HEK293 (cell line): ENCODE measurements around the gene LRP2BP.

ENCODE experiments used
- CTCF ChIA-PET: fragments of 350-600 bp; formaldehyde crosslinking; extraction: SDS; loops from one replicate; lab custom pipeline; 2021; ENCODE audit warnings: antibody characterized with exemption; lab: Yijun Ruan, JAX
- POLR2A ChIA-PET: fragments of 300-600 bp; formaldehyde crosslinking; extraction: SDS; loops from one replicate; lab custom pipeline; 2020; ENCODE audit warnings: antibody characterized with exemption, inconsistent platforms; lab: Yijun Ruan, JAX
- H3K27ac ChIP-seq: fragments of 200-500 bp; sonication (Bioruptor generic); 2 replicates; pipeline ENCODE4 v1.5.1; 2014; ENCODE audit warnings: low read depth, low read length, control low read depth, inconsistent platforms; ENCODE audit errors: extremely low read depth
- H3K36me3 ChIP-seq, 2 experiments: fragments of 200-500 bp in 1 of 2; sonication (Bioruptor generic) in 1 of 2; 1 replicate in 1 of 2; 2 replicates in 1 of 2; pipeline ENCODE4 v1.5.1; 2014 to 2017; ENCODE audit warnings: inconsistent platforms in 2 of 2, low read length in 2 of 2; ENCODE audit not compliant: control insufficient read depth in 2 of 2, insufficient read depth in 1 of 2
- H3K4me1 ChIP-seq: fragments of 200-500 bp; sonication (Bioruptor generic); 2 replicates; pipeline ENCODE4 v1.5.1; 2014; ENCODE audit warnings: mild to moderate bottlenecking, low read length, inconsistent platforms; ENCODE audit not compliant: control insufficient read depth, insufficient read depth
- H3K4me3 ChIP-seq: 2 replicates; pipeline ENCODE4 v1.5.1; 2011; ENCODE audit warnings: low read depth, mild to moderate bottlenecking, control low read depth, low read length, moderate library complexity
- H3K9me3 ChIP-seq: fragments of 200-500 bp; sonication (Bioruptor generic); 2 replicates; pipeline ENCODE4 v1.5.1; 2014; ENCODE audit warnings: low read depth, low read length, inconsistent platforms; ENCODE audit not compliant: control insufficient read depth, insufficient read depth
- KLF10 ChIP-seq: fragments of 450-650 bp; IDR thresholded peaks from 2 replicates; pipeline ENCODE4 v1.5.1; 2018; ENCODE audit warnings: missing biosample characterization, mild to moderate bottlenecking, missing genetic modification characterization
- MEIS1 ChIP-seq: sonication (generic); formaldehyde crosslinking; IDR thresholded peaks from 2 replicates; pipeline ENCODE4 v1.8.1; 2022; ENCODE audit warnings: missing genetic modification reagents, mild to moderate bottlenecking, borderline replicate concordance
- PRDM2 ChIP-seq: fragments of 450-650 bp; formaldehyde crosslinking; IDR thresholded peaks from 2 replicates; pipeline ENCODE4 v1.5.1; 2016; ENCODE audit warnings: missing biosample characterization, missing genetic modification characterization, borderline replicate concordance
- REPIN1 ChIP-seq: fragments of 450-650 bp; formaldehyde crosslinking; IDR thresholded peaks from 2 replicates; pipeline ENCODE4 v1.5.1; 2017; ENCODE audit warnings: missing biosample characterization, missing genetic modification characterization, low read depth
- REST ChIP-seq: fragments of 450-650 bp; formaldehyde crosslinking; IDR thresholded peaks from 2 replicates; pipeline ENCODE4 v1.5.1; 2016; ENCODE audit warnings: missing biosample characterization, missing genetic modification characterization
- ZBTB1 ChIP-seq: fragments of 450-650 bp; formaldehyde crosslinking; IDR thresholded peaks from 2 replicates; pipeline ENCODE4 v1.5.1; 2016; ENCODE audit warnings: missing biosample characterization, missing genetic modification characterization
- ZBTB17 ChIP-seq: fragments of 450-650 bp; formaldehyde crosslinking; IDR thresholded peaks from 2 replicates; pipeline ENCODE4 v1.5.1; 2016; ENCODE audit warnings: missing biosample characterization, missing genetic modification characterization
- ZFP41 ChIP-seq: fragments of 450-650 bp; formaldehyde crosslinking; IDR thresholded peaks from 2 replicates; pipeline ENCODE4 v1.5.1; 2016; ENCODE audit warnings: missing biosample characterization, missing genetic modification characterization, borderline replicate concordance
- ZNF140 ChIP-seq: fragments of 450-650 bp; formaldehyde crosslinking; IDR thresholded peaks from 2 replicates; pipeline ENCODE4 v1.5.1; 2016; ENCODE audit warnings: missing biosample characterization, missing genetic modification characterization
- ZNF248 ChIP-seq: fragments of 450-650 bp; formaldehyde crosslinking; IDR thresholded peaks from 2 replicates; pipeline ENCODE4 v1.5.1; 2017; ENCODE audit warnings: missing biosample characterization, missing genetic modification characterization
- ZNF280C ChIP-seq: fragments of 450-650 bp; formaldehyde crosslinking; IDR thresholded peaks from 2 replicates; pipeline ENCODE4 v1.5.1; 2016; ENCODE audit warnings: missing biosample characterization, missing genetic modification characterization
- ZNF488 ChIP-seq: fragments of 450-650 bp; formaldehyde crosslinking; IDR thresholded peaks from 2 replicates; pipeline ENCODE4 v1.5.1; 2016; ENCODE audit warnings: missing biosample characterization, missing genetic modification characterization
- ZNF544 ChIP-seq: fragments of 450-650 bp; formaldehyde crosslinking; IDR thresholded peaks from 2 replicates; pipeline ENCODE4 v1.5.0; 2017; ENCODE audit warnings: missing biosample characterization, missing genetic modification characterization
- ZNF624 ChIP-seq: fragments of 450-650 bp; formaldehyde crosslinking; IDR thresholded peaks from 2 replicates; pipeline ENCODE4 v1.5.1; 2017; ENCODE audit warnings: missing biosample characterization, missing genetic modification characterization
- ZNF664 ChIP-seq: fragments of 450-650 bp; formaldehyde crosslinking; IDR thresholded peaks from 2 replicates; pipeline ENCODE4 v1.5.1; 2016; ENCODE audit warnings: missing biosample characterization, missing genetic modification characterization
- ZNF670 ChIP-seq: fragments of 450-650 bp; formaldehyde crosslinking; IDR thresholded peaks from 2 replicates; pipeline ENCODE4 v1.5.1; 2016; ENCODE audit warnings: missing biosample characterization, missing genetic modification characterization, low read depth
- ZNF768 ChIP-seq: fragments of 450-650 bp; formaldehyde crosslinking; IDR thresholded peaks from 2 replicates; pipeline ENCODE4 v1.5.1; 2018; ENCODE audit warnings: missing biosample characterization, mild to moderate bottlenecking, missing genetic modification characterization
- ZNF791 ChIP-seq: fragments of 450-650 bp; formaldehyde crosslinking; IDR thresholded peaks from 2 replicates; pipeline ENCODE4 v1.5.1; 2016; ENCODE audit warnings: missing biosample characterization, missing genetic modification characterization
- ZXDB ChIP-seq: fragments of 450-650 bp; formaldehyde crosslinking; IDR thresholded peaks from 2 replicates; pipeline ENCODE4 v1.5.1; 2016; ENCODE audit warnings: missing biosample characterization, missing genetic modification characterization

The LRP2BP gene

GRCh38 chr4:185346975-185347601, 48.6 kb downstream of the LRP2BP start:
- ChIA-PET POLR2A (no interaction called here), CTCF (no interaction called here)
- Histone ChIP-seq H3K4me1 (no peaks in the 10 kb centered on the region), H3K36me3 (peaks cover 14 to 79% of the 10 kb centered on the region in 2 experiments; a peak in 2 of 3 replicates), H3K4me3 (no peak overlapping the region), H3K27ac (no peak overlapping the region), H3K9me3 (no peaks in the 10 kb centered on the region)
- TF ChIP-seq ZNF248 (tag by site-specific recombination) (no peak), ZNF664 (tag by site-specific recombination) (peak; percentile 95), ZNF670 (tag by site-specific recombination) (no peak)

GRCh38 chr4:185344743-185345538, 50.8 kb downstream of the LRP2BP start:
- no peaks in the 10 kb centered on the region for H3K9me3 ChIP-seq
- TF ChIP-seq REST (tag by site-specific recombination) (no peak), REPIN1 (tag by site-specific recombination) (no peak), ZNF768 (no peak), ZXDB (tag by site-specific recombination) (no peak), ZNF791 (no peak), ZNF488 (tag by site-specific recombination) (no peak), ZNF670 (tag by site-specific recombination) (no peak), ZNF544 (tag by site-specific recombination) (no peak), ZFP41 (tag by site-specific recombination) (no peak), ZNF624 (tag by site-specific recombination) (no peak), KLF10 (tag by site-specific recombination) (no peak), MEIS1 (CRISPR knock-in tag) (no peak), ZBTB17 (tag by site-specific recombination) (no peak), PRDM2 (tag by site-specific recombination) (no peak), ZNF140 (tag by site-specific recombination) (no peak), ZNF280C (tag by site-specific recombination) (no peak), ZBTB1 (tag by site-specific recombination) (no peak)
- TF ChIP-seq, all 188 proteins: peak for 0
- no peak overlapping the region for H3K27ac ChIP-seq
- H3K4me1 ChIP-seq: no peaks in the 10 kb centered on the region
- ChIA-PET CTCF (no interaction called here), POLR2A (no interaction called here)
- H3K36me3 ChIP-seq: peaks cover 14 to 79% of the 10 kb centered on the region in 2 experiments; a peak in 2 of 3 replicates
- H3K4me3 ChIP-seq: no peak overlapping the region
